Suppressor macrophage treated with lipopolysaccharide for 1 hour (primary cell): ENCODE data around the gene HOXB6.

Experiments used
- DNase-seq, 3 donors: peaks; one replicate each; pipeline ENCODE4 v3.0.0-alpha.2; 2020 to 2022

Gene HOXB6

DNA sequence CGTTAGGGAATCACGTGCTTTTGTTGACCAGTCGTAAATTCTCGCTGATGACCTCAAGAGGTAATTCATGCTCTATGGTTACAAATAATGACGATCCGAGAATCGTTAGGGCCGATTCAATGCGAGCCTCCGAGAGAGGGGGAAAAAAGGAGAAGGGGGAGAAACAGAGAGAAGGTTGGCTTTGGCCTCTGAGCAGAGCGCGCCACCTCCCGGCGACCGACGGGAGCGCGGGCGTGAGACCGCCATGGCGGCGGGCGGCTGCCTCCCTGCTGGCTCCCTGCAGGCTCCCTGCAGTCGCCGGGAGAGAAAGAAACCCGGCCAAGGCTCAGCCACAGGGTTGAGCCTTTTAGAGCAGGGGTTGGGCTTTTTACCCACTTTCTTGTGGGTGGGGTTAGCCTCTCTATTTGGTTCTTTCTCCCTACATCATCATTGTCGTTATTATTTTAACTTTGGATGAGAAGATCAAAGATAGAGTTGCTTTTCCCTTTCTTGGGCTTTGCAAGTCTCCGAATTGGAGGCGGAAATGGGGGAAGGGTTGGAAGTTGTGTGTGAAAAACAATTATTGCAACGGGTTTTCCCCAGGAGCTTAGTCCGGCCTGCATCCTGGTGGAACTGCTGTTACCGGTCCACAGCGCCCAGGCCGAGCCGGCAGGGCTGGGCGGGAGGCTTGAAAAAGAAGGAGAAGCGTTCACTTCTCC lies 10.8 kb downstream of the HOXB6 start:
- peak; percentile 78 to 90 (median 82) for DNase-seq

DNA sequence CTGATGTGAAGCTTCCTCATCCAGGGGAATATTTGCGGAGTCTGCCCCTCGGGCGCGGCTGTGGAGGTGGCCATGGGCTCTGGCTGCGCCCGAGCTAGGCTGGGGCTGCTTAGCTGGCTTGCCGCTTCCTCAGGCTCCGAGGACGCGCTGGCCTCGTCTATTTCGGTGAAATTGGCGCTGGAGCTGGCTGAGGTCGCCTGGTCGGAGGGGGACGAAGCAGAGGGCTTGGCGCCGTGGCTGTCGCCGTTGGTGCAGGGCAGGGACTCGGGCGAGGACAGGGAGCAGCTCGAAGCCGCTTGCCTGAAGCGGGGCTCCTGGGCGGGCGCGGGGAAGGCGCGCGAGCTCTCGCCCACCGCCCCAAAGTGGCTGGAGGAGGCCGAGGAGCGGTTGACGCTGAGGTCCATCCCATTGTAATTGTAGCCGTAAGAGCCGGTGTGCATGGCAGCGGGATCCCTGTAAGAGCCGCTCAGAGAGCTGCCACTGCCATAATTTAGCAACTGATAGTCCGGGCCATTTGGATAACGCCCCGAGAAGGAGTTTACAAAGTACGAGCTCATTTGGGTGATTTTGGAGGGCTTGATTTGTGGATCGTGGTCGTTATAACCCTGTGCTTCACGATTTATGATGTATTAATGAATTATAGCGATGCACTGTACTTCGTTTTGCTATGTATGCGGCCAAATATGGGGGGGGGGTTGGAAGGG lies 11.5 kb downstream of the HOXB6 start, which contains the start of gene HOXB5:
HOXB5 (minus strand) TSS at position 654 of the 704 bp plus-strand sequence; CDS start at position 557, 97 bp downstream.
- DNase-seq = peak in 1 of 3 donors; percentile 58

DNA sequence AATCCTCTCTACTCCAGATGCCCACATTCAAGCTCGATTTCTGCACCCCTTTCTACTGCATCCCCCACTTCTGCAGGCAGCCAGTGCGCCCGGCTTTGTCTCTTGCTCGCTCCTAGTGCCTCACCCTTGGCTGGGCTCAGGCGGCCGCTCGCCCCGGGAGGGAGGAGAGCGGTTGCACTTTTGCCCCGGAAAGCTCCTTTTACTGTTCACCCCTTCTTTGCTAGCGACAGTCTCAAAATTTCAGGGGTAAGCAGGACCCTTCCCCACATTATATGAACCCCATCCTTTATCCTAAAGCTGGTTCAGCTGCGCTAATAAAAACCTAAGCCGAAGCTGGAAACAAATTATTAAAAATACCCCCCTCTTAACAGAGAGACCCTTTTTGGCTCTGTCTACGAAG lies 12.2 kb downstream of the HOXB6 start:
- no peak for DNase-seq

DNA sequence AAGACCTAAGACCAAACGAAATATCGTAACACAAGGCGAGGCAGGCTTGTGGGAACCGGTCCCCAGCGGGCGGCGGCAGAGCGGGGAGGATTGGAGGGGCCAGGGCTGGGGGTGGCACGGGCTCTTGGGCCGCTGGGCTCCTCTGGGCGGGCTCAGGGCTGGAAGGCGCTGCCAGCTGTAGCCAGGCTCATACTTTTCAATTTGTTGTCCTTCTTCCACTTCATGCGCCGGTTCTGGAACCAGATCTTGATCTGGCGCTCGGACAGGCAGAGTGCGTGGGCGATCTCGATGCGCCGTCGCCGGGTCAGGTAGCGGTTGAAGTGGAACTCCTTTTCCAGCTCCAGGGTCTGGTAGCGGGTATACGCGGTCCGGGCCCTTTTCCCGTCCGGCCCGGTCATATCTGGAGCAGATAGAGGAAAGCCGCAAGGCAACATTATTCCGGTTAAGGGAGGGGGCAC lies 12.7 kb downstream of the HOXB6 start:
- DNase-seq = no peak

DNA sequence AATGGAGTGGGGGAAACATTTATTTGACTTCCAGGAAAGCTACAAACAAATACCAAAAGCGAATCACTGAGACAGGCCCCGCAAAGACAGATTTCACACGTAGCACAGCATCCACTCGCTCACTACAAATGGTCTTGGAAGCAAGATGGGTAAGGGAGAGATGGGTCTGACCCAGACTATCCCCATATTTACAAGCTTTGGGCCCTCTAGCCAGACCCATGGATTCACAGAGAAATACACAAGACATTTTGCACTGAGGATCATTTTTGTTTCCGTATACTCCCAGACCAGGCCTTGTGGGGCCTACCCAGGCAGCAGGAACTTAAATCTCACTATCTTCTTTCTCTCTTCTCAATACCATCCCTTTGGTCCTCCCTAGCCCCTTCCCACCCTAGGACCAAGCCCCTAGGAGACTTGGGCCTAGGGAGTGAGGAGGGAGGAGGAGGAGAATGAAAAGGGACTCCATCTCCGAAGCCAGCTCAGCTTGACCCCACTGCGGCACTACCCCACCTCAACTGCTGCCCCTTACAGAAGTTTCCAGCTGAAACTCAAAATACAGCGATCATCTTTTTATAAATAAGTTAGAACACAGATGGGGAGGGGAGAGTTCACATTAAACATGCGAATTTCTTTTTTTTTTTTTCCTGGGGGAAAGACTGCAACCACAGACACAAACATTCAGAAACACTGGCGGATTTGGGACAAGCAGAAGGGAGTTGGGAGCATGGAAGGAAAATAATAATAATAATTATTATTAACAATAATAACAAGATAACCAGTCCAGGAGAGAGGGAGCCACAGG lies 13.3 kb downstream of the HOXB6 start:
- no peak for DNase-seq

DNA sequence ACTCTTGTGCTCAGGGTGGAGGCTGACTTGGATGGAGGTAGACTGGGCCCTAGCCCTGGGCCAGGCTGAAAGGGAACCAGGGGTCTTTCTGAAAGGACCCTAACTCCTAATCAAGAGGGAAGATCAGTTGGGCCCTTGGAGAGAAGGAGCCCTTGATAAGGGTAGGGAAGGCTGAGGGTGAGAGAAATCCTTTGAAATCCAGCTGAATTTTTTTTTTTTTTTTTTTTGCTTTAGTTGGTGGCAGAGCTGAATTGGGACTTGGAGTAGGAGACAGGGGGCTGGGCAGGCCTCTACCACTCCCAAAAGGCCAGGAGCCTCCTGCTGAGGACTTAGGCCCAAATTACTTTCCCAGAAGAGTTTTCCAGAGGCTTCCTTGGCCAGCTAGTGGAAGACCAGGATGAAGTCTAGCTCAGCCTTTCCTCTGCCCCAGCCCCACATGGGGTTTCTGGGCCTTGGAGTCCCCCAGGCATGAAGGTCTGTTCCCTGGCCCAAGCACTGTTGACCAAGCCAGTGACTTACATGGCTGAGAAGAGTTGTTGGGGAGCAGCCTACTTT lies 14.1 kb downstream of the HOXB6 start:
- DNase-seq = no peak

DNA sequence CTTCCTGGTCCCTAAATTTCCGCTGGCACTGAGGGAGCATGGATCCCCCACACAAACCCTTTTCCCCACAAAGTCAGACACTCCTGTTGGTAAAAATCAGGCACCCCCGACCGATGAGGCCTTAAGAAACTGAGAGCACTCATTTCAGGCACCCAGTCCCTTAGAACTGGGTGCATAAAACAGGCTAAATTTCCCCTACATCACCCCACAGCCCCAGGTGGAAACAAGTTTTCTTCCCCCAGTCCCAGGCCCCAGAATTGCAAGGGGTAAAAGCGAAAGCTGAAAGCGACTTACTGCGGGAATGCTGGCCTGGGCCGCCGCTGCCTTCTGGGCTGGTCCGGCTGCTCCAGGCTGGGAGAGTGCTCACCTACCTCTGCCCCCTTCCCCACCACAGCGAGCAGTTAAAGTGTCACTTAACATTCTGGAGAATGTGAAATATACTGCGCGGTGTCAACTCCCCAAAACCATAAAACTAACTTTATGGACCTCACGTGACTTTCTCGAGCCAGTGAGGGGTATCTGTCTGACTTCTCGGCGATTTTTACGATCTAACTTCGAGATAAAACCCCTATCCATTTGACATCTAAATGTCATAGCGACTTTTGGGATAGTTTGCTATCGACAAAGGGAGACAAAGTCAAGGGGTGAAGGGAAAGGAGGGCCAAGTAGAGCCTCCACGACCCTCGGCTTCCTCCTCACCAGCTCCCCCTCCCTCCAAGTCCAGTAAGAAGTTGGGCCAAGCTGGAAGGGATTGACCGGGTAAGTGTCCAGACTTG lies 14.8 kb downstream of the HOXB6 start, which contains the start of gene HOXB3:
HOXB3 (minus strand) TSS at position 411 of the 776 bp plus-strand sequence. CDS start 37,767 bp downstream, outside the sequence.
- DNase-seq = no peak

DNA sequence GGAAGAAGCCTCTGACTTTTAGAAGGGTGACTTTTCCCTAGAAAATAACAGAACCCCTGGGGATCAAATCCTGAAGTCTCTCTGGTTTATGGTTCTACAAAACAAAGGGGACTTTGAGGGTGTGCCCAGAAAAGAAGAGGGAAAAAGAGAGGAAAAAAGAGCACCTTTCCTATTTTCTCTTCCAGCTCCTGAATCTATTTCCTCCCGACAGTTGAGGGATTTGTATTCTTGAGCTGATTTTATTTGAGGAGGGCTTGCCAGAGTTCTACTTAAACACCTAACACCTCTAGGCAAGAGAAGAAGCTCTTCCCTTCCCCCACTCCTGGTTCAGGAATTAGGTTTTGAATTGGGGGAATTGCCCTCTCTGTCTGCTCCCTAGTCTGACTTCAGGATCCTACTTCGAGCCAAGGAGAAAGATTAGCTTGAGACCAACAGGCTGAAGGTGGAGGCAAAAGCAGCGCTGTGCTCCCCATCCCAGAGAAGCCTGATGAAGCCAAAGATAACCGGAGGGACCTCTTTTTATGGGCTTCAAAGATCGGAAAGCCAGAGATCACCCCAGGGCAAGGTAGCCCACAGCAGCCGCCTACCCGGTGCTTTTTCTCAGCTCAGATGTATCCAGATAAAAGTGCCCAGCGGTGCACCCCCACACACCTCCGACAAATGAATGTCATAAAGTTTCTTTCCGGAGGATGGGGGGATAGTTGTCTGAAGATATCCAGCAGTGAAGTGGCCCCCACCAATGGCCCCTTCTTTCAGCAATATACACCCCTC lies 15.5 kb downstream of the HOXB6 start:
- DNase-seq = no peak

DNA sequence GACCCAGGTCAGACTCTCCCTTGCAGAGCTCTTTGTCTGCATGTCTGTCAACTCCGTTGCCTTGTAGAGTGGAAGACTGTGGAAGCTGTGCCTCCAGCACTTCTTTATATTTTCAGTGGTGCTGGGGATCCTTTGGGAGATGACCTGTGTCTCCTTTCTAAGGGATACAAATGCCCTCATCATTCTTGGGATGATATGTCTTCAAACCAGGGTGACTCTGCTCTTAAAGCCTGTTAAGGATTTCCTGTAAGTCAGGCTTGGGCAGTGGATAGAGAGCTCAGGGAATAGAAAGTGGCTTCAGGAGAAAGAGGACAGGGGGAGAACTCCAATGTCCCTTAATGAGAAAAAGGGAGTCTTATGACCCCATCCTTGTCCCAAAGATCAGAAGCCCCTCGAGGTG lies 16.3 kb downstream of the HOXB6 start:
- DNase-seq = no peak

DNA sequence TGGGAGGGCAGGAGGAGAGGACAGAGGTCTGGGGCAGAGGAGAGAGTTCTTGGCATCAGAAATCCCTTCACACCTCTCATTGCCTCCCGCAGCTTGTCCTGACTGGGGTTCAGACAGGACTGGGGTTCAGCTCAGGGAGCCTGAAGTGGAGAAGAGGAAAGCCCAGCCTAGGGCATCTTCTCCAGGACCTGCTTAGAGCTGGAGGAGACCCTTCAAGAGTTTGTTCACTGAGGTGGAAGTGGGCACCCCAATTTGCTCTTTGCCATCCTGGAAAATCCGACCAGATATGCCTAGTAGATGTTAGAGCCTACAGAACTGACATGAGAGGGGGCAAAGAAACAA lies 16.7 kb downstream of the HOXB6 start:
- no peak for DNase-seq

DNA sequence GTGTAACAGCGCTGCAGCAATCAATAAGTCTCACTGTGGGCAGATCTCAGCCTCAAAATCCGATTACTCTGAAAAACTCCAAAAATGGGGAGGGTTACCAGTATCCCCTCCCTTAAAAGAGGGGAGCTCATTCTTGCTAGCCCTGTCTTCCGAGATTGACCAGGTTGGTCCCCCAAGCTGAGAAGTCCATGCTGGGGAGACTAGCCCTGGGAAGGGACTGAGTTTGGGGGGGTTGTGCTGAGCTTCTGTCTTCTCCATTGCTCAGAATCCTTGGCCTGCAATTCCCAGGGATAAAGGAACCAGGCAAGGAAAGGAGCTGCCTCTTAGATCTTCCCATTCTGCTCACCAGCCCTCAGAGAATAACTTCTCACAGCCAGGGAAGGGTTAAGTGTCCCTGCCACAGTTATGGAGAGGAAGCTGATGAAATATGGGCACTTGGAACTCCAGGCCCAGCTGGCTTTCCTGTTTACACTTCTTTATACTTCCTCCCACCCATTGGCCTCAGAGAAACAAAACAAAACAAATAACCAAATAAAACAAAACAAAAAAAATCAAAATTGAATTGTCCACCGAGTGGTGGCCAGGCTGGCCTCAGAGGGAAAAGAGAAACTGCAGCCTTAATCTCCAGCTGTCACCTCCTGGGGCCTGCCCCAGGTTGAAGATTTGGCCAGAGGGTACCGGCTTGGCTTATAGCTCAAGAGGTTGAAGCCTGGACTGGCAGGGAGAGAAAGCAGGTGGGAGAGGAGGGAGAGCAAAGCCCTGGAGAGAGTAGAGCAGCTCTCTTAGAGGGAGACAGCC lies 17.3 kb downstream of the HOXB6 start:
- peak in 1 of 3 donors; percentile 41 for DNase-seq

DNA sequence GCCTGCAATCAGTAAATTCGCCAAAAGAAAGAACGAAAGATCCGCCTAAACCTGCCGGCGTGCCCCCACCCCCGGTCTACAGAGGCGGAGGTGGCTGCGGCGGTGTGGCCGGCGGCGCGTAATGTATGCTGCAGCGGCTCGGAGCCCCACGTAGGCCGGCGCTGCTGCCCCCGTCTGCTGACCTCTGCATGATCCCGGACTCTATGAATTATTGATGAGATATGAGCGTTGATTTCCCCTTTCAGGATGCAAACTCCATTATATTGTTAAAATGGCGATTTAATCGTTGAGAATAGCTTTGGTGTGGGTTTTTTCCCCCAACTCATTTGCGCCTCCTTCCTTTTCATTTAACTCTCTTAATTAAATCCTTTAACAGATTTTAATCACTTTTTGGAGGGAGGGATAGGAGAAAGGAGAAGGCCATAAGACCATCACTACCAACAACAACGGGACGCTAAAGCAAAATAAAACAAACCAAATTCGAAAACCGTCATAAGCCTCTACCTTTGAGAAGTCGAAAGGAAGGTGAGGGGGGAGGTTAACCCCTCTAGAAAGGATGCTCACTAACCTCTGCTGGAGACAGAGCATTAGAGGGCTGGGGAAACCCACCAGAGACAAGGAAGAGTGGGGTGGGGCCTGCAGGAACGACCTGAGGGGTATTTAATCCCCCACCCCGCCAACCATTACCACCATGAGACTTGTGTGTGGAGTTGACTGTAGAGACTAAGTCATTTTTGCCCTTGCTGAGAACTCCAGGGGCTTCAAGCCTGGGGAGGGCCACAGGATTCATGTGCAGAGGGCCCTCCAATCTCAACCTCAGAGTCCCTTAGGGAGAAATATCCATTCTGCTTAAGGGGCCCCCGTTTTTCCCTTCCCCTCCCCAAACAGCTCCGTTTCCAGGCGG lies 18.2 kb downstream of the HOXB6 start:
- DNase-seq = peak in 2 of 3 donors; percentile 53 to 55

DNA sequence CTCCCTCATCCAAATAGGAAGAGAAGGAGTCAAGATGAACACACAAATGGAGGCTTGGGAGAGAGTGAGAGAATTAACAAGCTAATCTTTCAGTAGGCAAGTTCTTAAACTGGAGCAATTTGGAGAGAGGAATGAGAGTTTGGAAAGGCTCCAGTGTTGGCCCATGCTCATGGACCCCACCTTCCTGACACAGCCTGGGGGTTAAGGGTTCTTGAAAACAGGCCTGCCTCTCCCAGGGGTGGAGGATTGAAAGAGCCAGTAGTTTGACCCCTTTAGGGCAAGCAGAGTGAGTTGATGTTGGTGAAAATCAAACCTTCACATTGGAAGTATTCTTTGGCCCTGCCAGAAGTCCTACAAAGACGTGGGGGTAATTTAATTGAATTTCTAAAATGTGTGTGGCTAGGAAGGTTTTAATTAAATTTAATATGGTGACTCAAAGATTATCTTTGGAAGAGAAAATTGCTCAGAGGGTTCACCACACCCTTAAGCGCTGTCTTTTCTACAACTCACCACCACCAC lies 20.5 kb downstream of the HOXB6 start:
- DNase-seq = no peak

DNA sequence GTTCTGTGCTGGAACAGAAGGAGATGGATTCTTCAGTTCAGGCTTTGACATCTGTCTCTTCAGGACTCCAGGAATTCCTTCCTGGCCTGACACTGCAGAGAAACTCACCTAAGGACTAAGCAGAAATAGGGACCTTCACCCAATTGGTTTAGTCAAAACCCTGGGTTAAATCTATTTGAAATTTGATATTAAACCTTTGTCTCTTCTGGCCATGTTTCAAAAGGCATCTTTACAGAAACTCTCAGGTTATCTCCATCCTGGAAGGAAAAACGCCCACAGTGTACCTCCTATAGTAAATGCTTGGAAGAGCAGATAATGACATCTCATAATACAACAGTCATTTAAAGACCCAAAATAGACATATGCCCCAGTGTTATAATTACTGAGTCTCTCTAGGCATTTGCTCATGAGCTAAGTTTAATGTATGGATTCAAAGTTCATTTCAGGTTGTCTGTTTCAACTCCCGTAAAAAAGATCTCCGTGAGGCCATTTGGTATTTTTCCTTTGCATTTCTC lies 21.0 kb downstream of the HOXB6 start:
- DNase-seq = no peak

DNA sequence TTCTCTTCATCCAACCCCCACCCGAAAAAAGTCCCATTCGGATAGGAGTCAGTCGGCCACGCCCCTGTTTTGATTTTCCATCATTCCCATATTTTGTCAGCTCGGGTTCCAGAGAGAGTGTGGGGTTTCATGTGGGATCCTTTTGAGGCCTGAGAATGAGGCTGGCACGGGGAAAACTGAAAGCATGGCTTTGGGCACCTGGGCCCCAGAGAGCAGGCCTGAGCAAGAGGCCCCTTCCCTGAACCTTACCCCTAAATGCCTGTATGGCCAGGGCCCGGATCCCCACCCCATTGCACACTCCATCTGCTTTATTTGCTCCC lies 22.1 kb downstream of the HOXB6 start:
- DNase-seq = no peak

DNA sequence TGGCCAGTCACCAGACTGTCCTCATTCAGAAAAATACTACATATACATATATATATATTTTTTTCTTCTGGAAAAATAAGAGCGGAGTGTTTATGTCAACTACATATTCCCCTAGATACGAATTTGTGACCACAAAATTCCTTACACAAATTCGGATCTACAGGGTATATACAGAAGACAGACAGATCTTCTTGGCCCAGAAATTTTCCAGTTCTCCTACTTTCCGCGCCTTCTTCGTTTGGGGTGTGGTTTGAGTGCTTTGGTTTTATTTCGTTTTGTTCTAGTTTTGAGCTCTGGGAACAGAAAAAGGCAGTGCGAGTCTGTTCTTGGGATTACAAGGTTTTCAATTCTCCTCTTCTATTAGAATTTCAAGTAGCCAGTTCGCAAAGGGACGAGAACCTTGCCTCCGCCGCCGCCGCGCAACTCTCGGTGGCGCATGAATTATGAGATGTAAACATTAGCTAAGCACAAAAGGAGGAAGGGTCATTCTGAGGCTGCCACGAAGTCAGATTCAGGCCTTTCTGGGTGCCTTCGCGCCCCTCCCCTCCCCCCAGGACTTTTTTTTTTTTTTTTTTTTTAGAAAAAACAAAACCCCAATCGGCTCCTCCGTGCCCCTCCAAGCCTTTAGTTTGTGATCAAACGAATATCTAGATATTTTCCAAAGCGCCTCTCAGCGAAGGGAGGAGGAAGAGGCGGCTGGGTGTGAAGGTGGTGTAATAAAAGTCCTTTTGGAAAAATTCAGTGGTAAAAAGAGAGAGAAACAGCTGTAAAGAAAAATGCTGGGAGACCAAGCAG lies 24.8 kb downstream of the HOXB6 start:
- no peak for DNase-seq

DNA sequence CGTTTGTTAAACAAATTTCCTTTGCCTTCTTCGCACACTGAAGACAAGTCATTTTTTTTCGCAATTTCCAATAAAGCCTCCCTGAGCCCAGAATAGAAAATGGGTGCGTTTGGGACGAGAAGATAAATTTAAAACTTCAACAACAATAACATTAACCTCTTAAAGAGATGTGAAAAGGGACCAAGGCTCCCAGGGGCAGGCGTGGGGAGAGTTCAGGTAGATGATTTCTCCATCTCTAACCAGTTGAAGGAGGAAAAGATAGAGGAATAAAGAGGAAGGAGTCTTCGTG lies 25.4 kb downstream of the HOXB6 start:
- no peak for DNase-seq

DNA sequence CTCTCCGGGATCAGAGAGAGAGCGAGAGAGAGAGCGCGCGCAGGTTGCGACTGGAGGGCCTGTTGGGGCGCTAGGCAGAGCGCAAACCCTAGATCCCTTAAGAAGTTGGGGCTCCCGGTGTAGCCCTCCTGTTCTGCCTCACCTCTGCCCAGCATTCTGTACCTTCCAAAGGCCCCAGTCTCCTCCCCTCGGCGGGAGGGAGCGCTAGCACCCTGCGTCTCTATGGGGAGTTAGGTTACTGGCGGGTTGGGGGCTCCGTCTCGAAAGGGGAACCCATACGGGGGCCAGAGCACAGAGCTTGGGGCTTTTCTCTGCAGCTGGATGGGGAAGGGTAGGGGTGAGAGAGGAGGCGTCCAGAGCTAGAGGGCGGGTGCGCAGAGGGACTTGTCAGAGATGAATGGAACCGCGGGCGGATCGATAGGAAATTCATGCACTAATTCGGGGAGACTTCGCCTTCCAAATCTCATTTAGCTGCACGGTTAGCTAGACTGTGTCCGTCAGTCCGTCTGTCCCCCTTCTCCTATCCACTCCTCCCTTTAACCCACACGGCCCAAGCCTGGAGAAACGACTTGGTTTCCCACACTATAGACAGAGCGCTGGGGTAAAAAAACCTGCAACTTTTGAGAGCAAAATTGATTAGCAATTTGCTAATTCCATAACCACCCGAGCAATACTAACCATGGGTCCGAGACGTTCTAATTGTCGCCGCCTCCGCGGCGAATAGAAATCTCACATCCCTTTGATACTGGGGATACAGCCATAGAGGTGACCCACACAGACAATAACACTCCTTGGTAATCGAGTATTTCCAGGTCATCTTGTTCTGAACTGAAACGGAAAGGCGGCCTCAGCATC lies 25.9 kb downstream of the HOXB6 start:
- no peak for DNase-seq
